Measurements from ENCODE around the gene ZNF629.
"Not testable (repeated sequence)": the region's sequence is repeated elsewhere in the genome, so short reads cannot be mapped to it uniquely, and the experiment has no call there.

Gene ZNF629

GRCh38 chr16:30786936-30787612 is at the start of gene ZNF629:
TSS of gene ZNF629 (minus strand) at chr16:30787205. CDS start at chr16:30784482, 2,723 bp downstream.
- in situ Hi-C loops (cut with HindIII; ENCODE audit: low sequenced_read_pairs), result no loop called here

GRCh38 chr16:30834130-30834740 is 47.2 kb upstream of the ZNF629 start:
- in situ Hi-C loops (cut with HindIII; ENCODE audit: low sequenced_read_pairs), result no loop called here

GRCh38 chr16:30830072-30830417 is 43.0 kb upstream of the ZNF629 start:
- in situ Hi-C loops (cut with HindIII; ENCODE audit: low sequenced_read_pairs), result no loop called here

GRCh38 chr16:30829130-30830071 is 42.4 kb upstream of the ZNF629 start:
- in situ Hi-C loops (cut with HindIII; ENCODE audit: low sequenced_read_pairs), result no loop called here

GRCh38 chr16:30821891-30822290 is 34.9 kb upstream of the ZNF629 start:
- in situ Hi-C loops (cut with HindIII; ENCODE audit: low sequenced_read_pairs), result no loop called here

- in situ Hi-C loops (cut with HindIII; ENCODE audit: low sequenced_read_pairs), result not testable (repeated sequence)
These were observed 34.4 kb upstream of the ZNF629 start for GRCh38 chr16:30821441-30821840.

- in situ Hi-C loops (cut with HindIII; ENCODE audit: low sequenced_read_pairs), result no loop called here
These were observed 34.0 kb upstream of the ZNF629 start for GRCh38 chr16:30820952-30821421.

GRCh38 chr16:30816769-30817168 is 29.8 kb upstream of the ZNF629 start:
- in situ Hi-C loops (cut with HindIII; ENCODE audit: low sequenced_read_pairs), result no loop called here

GRCh38 chr16:30813821-30814189 is 26.8 kb upstream of the ZNF629 start:
- in situ Hi-C loops (cut with HindIII; ENCODE audit: low sequenced_read_pairs), result no loop called here

- in situ Hi-C loops (cut with HindIII; ENCODE audit: low sequenced_read_pairs), result not testable (repeated sequence)
These were observed 22.7 kb upstream of the ZNF629 start for GRCh38 chr16:30809675-30810074.

GRCh38 chr16:30808890-30809426 is 22.0 kb upstream of the ZNF629 start:
- in situ Hi-C loops (cut with HindIII; ENCODE audit: low sequenced_read_pairs), result not testable (repeated sequence)

GRCh38 chr16:30808146-30808545 is 21.1 kb upstream of the ZNF629 start:
- in situ Hi-C loops (cut with HindIII; ENCODE audit: low sequenced_read_pairs), result no loop called here

- in situ Hi-C loops (cut with HindIII; ENCODE audit: low sequenced_read_pairs), result no loop called here
These were observed 18.6 kb upstream of the ZNF629 start for GRCh38 chr16:30805370-30806169.

- in situ Hi-C loops (cut with HindIII; ENCODE audit: low sequenced_read_pairs), result no loop called here
These were observed 18.0 kb upstream of the ZNF629 start for GRCh38 chr16:30805056-30805369.

- in situ Hi-C loops (cut with HindIII; ENCODE audit: low sequenced_read_pairs), result no loop called here
These were observed 15.9 kb upstream of the ZNF629 start for GRCh38 chr16:30802936-30803335.

- in situ Hi-C loops (cut with HindIII; ENCODE audit: low sequenced_read_pairs), result no loop called here
These were observed 10.8 kb upstream of the ZNF629 start for GRCh38 chr16:30797670-30798309.

GRCh38 chr16:30794634-30795033 is 7.6 kb upstream of the ZNF629 start:
- in situ Hi-C loops (cut with HindIII; ENCODE audit: low sequenced_read_pairs), result no loop called here

GRCh38 chr16:30793508-30794069 is 6.6 kb upstream of the ZNF629 start:
- in situ Hi-C loops (cut with HindIII; ENCODE audit: low sequenced_read_pairs), result no loop called here

- in situ Hi-C loops (cut with HindIII; ENCODE audit: low sequenced_read_pairs), result no loop called here
These were observed 791 bp upstream of the ZNF629 start for GRCh38 chr16:30787613-30788378.

Data from endothelial cell of hepatic sinusoid (primary cell).